Measurements from ENCODE around the gene HIPK1. TPM values are rescaled to one million over a fixed set of nuclear protein-coding genes. Genes with fewer than 3 reads are reported as not detected.

The HIPK1 gene
- total RNA-seq, 1 experiment from 2014 or later: 40.1 TPM

DNA sequence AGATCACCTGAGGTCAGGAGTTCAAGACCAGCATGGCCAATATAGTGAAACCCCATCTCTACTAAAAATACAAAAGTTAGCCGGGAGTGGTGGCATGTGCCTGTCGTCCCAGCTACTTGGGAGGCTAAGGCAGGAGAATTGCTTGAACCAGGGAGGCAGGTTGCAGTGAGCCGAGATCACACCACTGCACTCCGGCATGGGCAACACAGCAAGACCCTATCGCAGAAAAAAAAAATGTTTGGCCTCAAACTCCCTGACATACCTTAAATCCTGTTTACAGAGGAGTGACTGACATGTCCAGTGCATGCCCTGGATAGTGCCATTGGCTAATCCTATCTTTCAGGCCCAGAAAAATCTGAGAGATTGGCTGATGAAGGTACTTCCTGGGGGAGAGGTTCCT is 12.2 kb upstream of the HIPK1 start:
- Histone ChIP-seq H3K9me3 (ENCODE audit: control insufficient read depth in 1 of 2, insufficient read depth in 1 of 2, low read depth in 1 of 2, low read length in 2 of 2) (no peaks in the 10 kb centered on the region), H4K20me1 (ENCODE audit: insufficient read depth) (no peaks in the 10 kb centered on the region), H3K4me1 (ENCODE audit: control insufficient read depth in 1 of 2, insufficient read depth in 2 of 2, low read length in 2 of 2) (no peaks in the 10 kb centered on the region), H3K27me3 (ENCODE audit: insufficient read depth, low read length) (no peaks in the 10 kb centered on the region), H2AFZ (ENCODE audit: low read depth, low read length, poor library complexity, severe bottlenecking) (no peak overlapping the region), H3K4me3 (replicated peaks in 1 of 2; ENCODE audit: low read depth in 1 of 2, low read length in 2 of 2) (no peak overlapping the region), H3K27ac (ENCODE audit: low read depth, low read length) (no peak overlapping the region), H3K36me3 (ENCODE audit: control insufficient read depth in 1 of 2, insufficient read depth in 2 of 2, low read length in 2 of 2) (peaks cover 1 to 2% of the 10 kb centered on the region in 2 experiments; a peak in 1 of 4 replicates), H3K4me2 (ENCODE audit: low read length) (no peak overlapping the region), H3K79me2 (ENCODE audit: insufficient read depth, low read length) (no peaks in the 10 kb centered on the region), H3K9me2 (ENCODE audit: insufficient read depth) (no peaks in the 10 kb centered on the region), H3K9ac (ENCODE audit: low read length) (no peak overlapping the region)
- ATAC-seq (no peak), DNase-seq (ENCODE audit: low read depth, low spot score) (no peak)
- intact Hi-C loops (cut with micrococcal nuclease): no loop called here
- BruUV-seq (replicated peaks): no TSS peak
- ChIA-PET CTCF (no interaction called here), RAD21 (ENCODE audit: low non-redundant PET in 1 of 2, low total read pairs in 2 of 2, uncharacterized antibody in 2 of 2, unreplicated experiment in 2 of 2) (no interaction called here), POLR2A (interaction anchor here (1.9 kb wide), 1 partner anchor 11 kb away, joined by 5 read pairs; no protein-coding TSS in a partner anchor)
- TF ChIP-seq YY1 (IDR thresholded peaks at IDR 0.05; ENCODE audit: extremely low read depth, insufficient replicate concordance, low read depth, low read length): no peak
- TF ChIP-seq FOSL1 (IDR thresholded peaks at IDR 0.05; ENCODE audit: low read depth): no peak
- TF ChIP-seq EZH2phosphoT487 (IDR thresholded peaks at IDR 0.05; ENCODE audit: borderline replicate concordance): no peak
- TF ChIP-seq, protein P1, sequence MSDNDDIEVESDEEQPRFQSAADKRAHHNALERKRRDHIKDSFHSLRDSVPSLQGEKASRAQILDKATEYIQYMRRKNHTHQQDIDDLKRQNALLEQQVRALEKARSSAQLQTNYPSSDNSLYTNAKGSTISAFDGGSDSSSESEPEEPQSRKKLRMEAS (IDR thresholded peaks at IDR 0.05): no peak
- TF ChIP-seq, protein P2, sequence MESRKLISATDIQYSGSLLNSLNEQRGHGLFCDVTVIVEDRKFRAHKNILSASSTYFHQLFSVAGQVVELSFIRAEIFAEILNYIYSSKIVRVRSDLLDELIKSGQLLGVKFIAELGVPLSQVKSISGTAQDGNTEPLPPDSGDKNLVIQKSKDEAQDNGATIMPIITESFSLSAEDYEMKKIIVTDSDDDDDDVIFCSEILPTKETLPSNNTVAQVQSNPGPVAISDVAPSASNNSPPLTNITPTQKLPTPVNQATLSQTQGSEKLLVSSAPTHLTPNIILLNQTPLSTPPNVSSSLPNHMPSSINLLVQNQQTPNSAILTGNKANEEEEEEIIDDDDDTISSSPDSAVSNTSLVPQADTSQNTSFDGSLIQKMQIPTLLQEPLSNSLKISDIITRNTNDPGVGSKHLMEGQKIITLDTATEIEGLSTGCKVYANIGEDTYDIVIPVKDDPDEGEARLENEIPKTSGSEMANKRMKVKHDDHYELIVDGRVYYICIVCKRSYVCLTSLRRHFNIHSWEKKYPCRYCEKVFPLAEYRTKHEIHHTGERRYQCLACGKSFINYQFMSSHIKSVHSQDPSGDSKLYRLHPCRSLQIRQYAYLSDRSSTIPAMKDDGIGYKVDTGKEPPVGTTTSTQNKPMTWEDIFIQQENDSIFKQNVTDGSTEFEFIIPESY (IDR thresholded peaks at IDR 0.05; ENCODE audit: extremely low read depth, insufficient replicate concordance, low read length): no peak
- TF ChIP-seq SIN3A (IDR thresholded peaks at IDR 0.05; ENCODE audit: low read depth): no peak
- no peak for TF ChIP-seq EZH2 (IDR thresholded peaks at IDR 0.05)
- TF ChIP-seq, protein P3, sequence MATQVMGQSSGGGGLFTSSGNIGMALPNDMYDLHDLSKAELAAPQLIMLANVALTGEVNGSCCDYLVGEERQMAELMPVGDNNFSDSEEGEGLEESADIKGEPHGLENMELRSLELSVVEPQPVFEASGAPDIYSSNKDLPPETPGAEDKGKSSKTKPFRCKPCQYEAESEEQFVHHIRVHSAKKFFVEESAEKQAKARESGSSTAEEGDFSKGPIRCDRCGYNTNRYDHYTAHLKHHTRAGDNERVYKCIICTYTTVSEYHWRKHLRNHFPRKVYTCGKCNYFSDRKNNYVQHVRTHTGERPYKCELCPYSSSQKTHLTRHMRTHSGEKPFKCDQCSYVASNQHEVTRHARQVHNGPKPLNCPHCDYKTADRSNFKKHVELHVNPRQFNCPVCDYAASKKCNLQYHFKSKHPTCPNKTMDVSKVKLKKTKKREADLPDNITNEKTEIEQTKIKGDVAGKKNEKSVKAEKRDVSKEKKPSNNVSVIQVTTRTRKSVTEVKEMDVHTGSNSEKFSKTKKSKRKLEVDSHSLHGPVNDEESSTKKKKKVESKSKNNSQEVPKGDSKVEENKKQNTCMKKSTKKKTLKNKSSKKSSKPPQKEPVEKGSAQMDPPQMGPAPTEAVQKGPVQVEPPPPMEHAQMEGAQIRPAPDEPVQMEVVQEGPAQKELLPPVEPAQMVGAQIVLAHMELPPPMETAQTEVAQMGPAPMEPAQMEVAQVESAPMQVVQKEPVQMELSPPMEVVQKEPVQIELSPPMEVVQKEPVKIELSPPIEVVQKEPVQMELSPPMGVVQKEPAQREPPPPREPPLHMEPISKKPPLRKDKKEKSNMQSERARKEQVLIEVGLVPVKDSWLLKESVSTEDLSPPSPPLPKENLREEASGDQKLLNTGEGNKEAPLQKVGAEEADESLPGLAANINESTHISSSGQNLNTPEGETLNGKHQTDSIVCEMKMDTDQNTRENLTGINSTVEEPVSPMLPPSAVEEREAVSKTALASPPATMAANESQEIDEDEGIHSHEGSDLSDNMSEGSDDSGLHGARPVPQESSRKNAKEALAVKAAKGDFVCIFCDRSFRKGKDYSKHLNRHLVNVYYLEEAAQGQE (IDR thresholded peaks at IDR 0.05; ENCODE audit: low read depth): no peak
- no peak for TF ChIP-seq CEBPB (IDR thresholded peaks at IDR 0.05; ENCODE audit: low read depth)
- TF ChIP-seq SRF (IDR thresholded peaks at IDR 0.05; ENCODE audit: low read depth): no peak
- TF ChIP-seq ELF1 (IDR thresholded peaks at IDR 0.05; ENCODE audit: borderline replicate concordance, low read depth): no peak
- no peak for TF ChIP-seq SP1 (IDR thresholded peaks at IDR 0.05; ENCODE audit: low read depth)
- TF ChIP-seq CBX3 (IDR thresholded peaks at IDR 0.05; ENCODE audit: low read depth): no peak
- TF ChIP-seq, protein P4, sequence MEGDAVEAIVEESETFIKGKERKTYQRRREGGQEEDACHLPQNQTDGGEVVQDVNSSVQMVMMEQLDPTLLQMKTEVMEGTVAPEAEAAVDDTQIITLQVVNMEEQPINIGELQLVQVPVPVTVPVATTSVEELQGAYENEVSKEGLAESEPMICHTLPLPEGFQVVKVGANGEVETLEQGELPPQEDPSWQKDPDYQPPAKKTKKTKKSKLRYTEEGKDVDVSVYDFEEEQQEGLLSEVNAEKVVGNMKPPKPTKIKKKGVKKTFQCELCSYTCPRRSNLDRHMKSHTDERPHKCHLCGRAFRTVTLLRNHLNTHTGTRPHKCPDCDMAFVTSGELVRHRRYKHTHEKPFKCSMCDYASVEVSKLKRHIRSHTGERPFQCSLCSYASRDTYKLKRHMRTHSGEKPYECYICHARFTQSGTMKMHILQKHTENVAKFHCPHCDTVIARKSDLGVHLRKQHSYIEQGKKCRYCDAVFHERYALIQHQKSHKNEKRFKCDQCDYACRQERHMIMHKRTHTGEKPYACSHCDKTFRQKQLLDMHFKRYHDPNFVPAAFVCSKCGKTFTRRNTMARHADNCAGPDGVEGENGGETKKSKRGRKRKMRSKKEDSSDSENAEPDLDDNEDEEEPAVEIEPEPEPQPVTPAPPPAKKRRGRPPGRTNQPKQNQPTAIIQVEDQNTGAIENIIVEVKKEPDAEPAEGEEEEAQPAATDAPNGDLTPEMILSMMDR (IDR thresholded peaks at IDR 0.05 in 2 of 3, conservative IDR thresholded peaks at IDR 0.05 in 1 of 3; ENCODE audit: borderline replicate concordance in 1 of 3, insufficient read depth in 1 of 3, low read depth in 2 of 3, low read length in 2 of 3): no peak
- no peak for TF ChIP-seq POLR2AphosphoS5 (IDR thresholded peaks at IDR 0.05; ENCODE audit: low read depth, low read length)
